Measurements from ENCODE around the gene VMA21.

DNA sequence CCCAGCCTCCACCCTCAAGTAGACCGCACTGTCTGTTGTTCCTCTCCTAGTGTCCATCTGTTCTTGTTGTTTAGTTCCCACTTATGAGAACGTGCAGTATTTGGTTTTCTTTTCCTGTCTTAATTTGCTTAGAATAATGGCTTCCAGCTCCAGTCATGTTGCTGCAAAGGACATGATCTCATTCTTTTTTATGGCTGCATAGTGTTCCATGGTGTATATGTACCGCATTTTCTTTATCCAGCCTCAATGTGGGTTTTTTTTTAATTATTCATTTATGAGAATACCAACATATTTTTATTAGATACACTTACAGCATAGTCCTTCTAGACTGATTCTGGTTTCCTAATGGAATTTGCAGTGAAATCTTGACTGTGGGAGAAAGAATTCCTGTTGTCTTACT is 1.3 kb downstream of the VMA21 start:
- TF ChIP-seq, protein P1, sequence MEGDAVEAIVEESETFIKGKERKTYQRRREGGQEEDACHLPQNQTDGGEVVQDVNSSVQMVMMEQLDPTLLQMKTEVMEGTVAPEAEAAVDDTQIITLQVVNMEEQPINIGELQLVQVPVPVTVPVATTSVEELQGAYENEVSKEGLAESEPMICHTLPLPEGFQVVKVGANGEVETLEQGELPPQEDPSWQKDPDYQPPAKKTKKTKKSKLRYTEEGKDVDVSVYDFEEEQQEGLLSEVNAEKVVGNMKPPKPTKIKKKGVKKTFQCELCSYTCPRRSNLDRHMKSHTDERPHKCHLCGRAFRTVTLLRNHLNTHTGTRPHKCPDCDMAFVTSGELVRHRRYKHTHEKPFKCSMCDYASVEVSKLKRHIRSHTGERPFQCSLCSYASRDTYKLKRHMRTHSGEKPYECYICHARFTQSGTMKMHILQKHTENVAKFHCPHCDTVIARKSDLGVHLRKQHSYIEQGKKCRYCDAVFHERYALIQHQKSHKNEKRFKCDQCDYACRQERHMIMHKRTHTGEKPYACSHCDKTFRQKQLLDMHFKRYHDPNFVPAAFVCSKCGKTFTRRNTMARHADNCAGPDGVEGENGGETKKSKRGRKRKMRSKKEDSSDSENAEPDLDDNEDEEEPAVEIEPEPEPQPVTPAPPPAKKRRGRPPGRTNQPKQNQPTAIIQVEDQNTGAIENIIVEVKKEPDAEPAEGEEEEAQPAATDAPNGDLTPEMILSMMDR (conservative IDR thresholded peaks at IDR 0.05 in 1 of 2, IDR thresholded peaks at IDR 0.05 in 1 of 2; ENCODE audit: low read depth in 1 of 2, low read length in 2 of 2): no peak
- TF ChIP-seq EZH2 (IDR thresholded peaks at IDR 0.05; ENCODE audit: low read length, missing control alignments): no peak

Data from fibroblast of lung (primary cell).